HepG2 (cell line): ENCODE data around the gene RNF183. TPM values are rescaled to one million over a fixed set of nuclear protein-coding genes. Genes with fewer than 3 reads are reported as not detected.

Experiments
- CTCF ChIP-seq: sonication (generic); formaldehyde crosslinking; IDR thresholded peaks from 2 replicates; pipeline ENCODE4 v1.5.0; 2020; ENCODE audit warnings: mild to moderate bottlenecking, missing genetic modification reagents, moderate library complexity
- ELF4 ChIP-seq: sonication (generic); formaldehyde crosslinking; IDR thresholded peaks from 2 replicates; pipeline ENCODE4 v1.5.0; 2020; ENCODE audit warnings: missing genetic modification reagents, mild to moderate bottlenecking, moderate library complexity, borderline replicate concordance
- EP300 ChIP-seq, 3 experiments: sonication (generic) in 1 of 3; formaldehyde crosslinking in 1 of 3; IDR thresholded peaks; 2 replicates each; pipeline versions ENCODE4 v1.5.1 to v1.6.1; 2011 to 2020; ENCODE audit warnings: low read depth in 2 of 3, low read length in 2 of 3, borderline replicate concordance in 1 of 3, improper control_type of control experiment in 1 of 3, mild to moderate bottlenecking in 1 of 3, missing genetic modification reagents in 1 of 3, moderate library complexity in 1 of 3
- KDM1A ChIP-seq: IDR thresholded peaks from 2 replicates; pipeline ENCODE4 v1.6.1; 2016; ENCODE audit warnings: missing compliant biosample characterization
- LBX2 ChIP-seq: sonication (generic); formaldehyde crosslinking; IDR thresholded peaks from 2 replicates; pipeline ENCODE4 v1.5.0; 2020; ENCODE audit warnings: missing genetic modification reagents, mild to moderate bottlenecking, borderline replicate concordance
- MTF1 ChIP-seq: sonication (generic); formaldehyde crosslinking; IDR thresholded peaks from 2 replicates; pipeline ENCODE4 v1.5.0; 2020; ENCODE audit warnings: missing genetic modification reagents
- PBX3 ChIP-seq: sonication (generic); formaldehyde crosslinking; IDR thresholded peaks from 2 replicates; pipeline ENCODE4 v1.8.1; 2023; ENCODE audit warnings: missing genetic modification reagents, inconsistent platforms, borderline replicate concordance
- POLR2AphosphoS2 ChIP-seq: IDR thresholded peaks from 2 replicates; pipeline ENCODE4 v1.6.1; 2011; ENCODE audit warnings: low read depth, low read length, improper control_type of control experiment
- POLR2AphosphoS5 ChIP-seq: IDR thresholded peaks from 2 replicates; pipeline ENCODE4 v1.6.1; 2012; ENCODE audit warnings: low read depth, low read length
- RELA ChIP-seq: sonication (generic); formaldehyde crosslinking; IDR thresholded peaks from 2 replicates; pipeline ENCODE4 v1.4.0; 2020; ENCODE audit warnings: missing genetic modification reagents
- SKI ChIP-seq: fragments of 450-650 bp; IDR thresholded peaks from one replicate; pipeline ENCODE4 v1.6.1; 2018; ENCODE audit warnings: mild to moderate bottlenecking; ENCODE audit not compliant: partially characterized antibody
- SMAD9 ChIP-seq: sonication (generic); formaldehyde crosslinking; IDR thresholded peaks from 2 replicates; pipeline ENCODE4 v1.5.1; 2020; ENCODE audit warnings: mild to moderate bottlenecking, missing genetic modification reagents
- SMC3 ChIP-seq: IDR thresholded peaks from 2 replicates; pipeline ENCODE4 v1.6.1; 2011; ENCODE audit warnings: low read length, improper control_type of control experiment
- SP4 ChIP-seq: sonication (generic); formaldehyde crosslinking; IDR thresholded peaks from 2 replicates; pipeline ENCODE4 v1.8.1; 2023; ENCODE audit warnings: mild to moderate bottlenecking, missing genetic modification reagents
- ZBTB14 ChIP-seq: sonication (generic); formaldehyde crosslinking; IDR thresholded peaks from 2 replicates; pipeline ENCODE4 v1.4.0; 2020; ENCODE audit warnings: missing genetic modification reagents
- ZNF512 ChIP-seq: sonication (generic); formaldehyde crosslinking; IDR thresholded peaks from 2 replicates; pipeline ENCODE4 v1.4.0; 2020; ENCODE audit warnings: mild to moderate bottlenecking, missing genetic modification reagents
- ZNF556 ChIP-seq: sonication (generic); formaldehyde crosslinking; IDR thresholded peaks from 2 replicates; pipeline ENCODE4 v1.4.0; 2020; ENCODE audit warnings: mild to moderate bottlenecking, missing genetic modification reagents, borderline replicate concordance
- ZNF784 ChIP-seq: sonication (generic); formaldehyde crosslinking; IDR thresholded peaks from 2 replicates; pipeline ENCODE4 v1.5.1; 2020; ENCODE audit warnings: missing genetic modification reagents, mild to moderate bottlenecking, borderline replicate concordance
- polyA plus RNA-seq, 8 experiments: library from polyadenylated mRNA; depleted of rRNA in 3 of 8; stranded (reverse) in 7 of 8; unstranded in 1 of 8; fragments of >200 nt; fragmentation: Illumina TruSeq in 4 of 8; extraction: Trizol in 4 of 8; gene quantifications; 2 replicates each; pipeline versions ENCODE4 v1.2.1 to v1.2.3, GENCODE V29; 2011 to 2016; ENCODE audit warnings: low read depth in 4 of 8, missing spikeins in 1 of 8, mixed read lengths in 1 of 8; ENCODE audit not compliant: insufficient read depth in 1 of 8
- total RNA-seq, 5 experiments: library from RNA; depleted of rRNA; stranded (reverse); fragments of >200 nt; fragmentation: Illumina TruSeq; extraction: Trizol; gene quantifications; 2 replicates each; pipeline ENCODE4 v1.2.3, GENCODE V29; 2016; ENCODE audit warnings: low read depth in 1 of 5

The RNF183 gene
- total and polyA plus RNA-seq, 2 of the 13 experiments (the other 11 are each of a cell fraction or from before 2014, with no cell fraction given) = 0.13 to 6.5 TPM

GRCh38 chr9:113275157-113276131 is 27.7 kb downstream of the RNF183 start, which contains the start of the genes CDC26 and PRPF4 (continued):
- TF ChIP-seq KDM1A (CRISPR knock-in tag) (no peak), ZNF556 (CRISPR knock-in tag) (peak; percentile 80; the same call in 1 of the 2 replicates), POLR2AphosphoS5 (peak; percentile 95), POLR2AphosphoS2 (no peak), CTCF (peak; percentile 23; the same call in 1 of the 2 replicates), ELF4 (peak; percentile 92; the same call in 1 of the 2 replicates), SMC3 (no peak), SMAD9 (0 out of 2 replicates have a peak, but pooled peaks have one; percentile 37), PBX3 (CRISPR knock-in tag) (no peak), EP300 (IDR thresholded peaks at IDR 0.05; ENCODE audit: low read depth in 2 of 2, low read length in 2 of 2) (peak in 1 of 2 experiments; percentile 16; a peak in 1 of 4 replicates), EP300 (CRISPR knock-in tag; IDR thresholded peaks at IDR 0.05; ENCODE audit: borderline replicate concordance) (peak; percentile 32; the same call in 1 of the 2 replicates), ZNF512 (CRISPR knock-in tag) (no peak; the same call in 1 of the 2 replicates), SKI (no peak), SP4 (CRISPR knock-in tag) (peak; percentile 84), MTF1 (CRISPR knock-in tag) (no peak), RELA (CRISPR knock-in tag) (no peak), LBX2 (CRISPR knock-in tag) (no peak; the same call in 1 of the 2 replicates), ZNF784 (CRISPR knock-in tag) (no peak), ZBTB14 (0 out of 2 replicates have a peak, but pooled peaks have one; percentile 29)
